GM10248 (cell line): ENCODE measurements around the gene SLC1A4.

Source experiments
- CTCF ChIA-PET: fragments of 300-600 bp; sonication (Branson Sonifier 250); formaldehyde crosslinking; extraction: SDS; loops from one replicate; lab custom pipeline; 2021; ENCODE audit warnings: antibody characterized with exemption; lab: Yijun Ruan, JAX
- POLR2A ChIA-PET: fragments of 350-650 bp; sonication (Branson Sonifier 250); formaldehyde crosslinking; extraction: SDS; loops from one replicate; lab custom pipeline; 2020; ENCODE audit warnings: antibody characterized with exemption; lab: Yijun Ruan, JAX
- DNase-seq: peaks from one replicate; pipeline ENCODE4 v3.0.0; 2012; ENCODE audit errors: extremely low spot score
- CTCF ChIP-seq: IDR thresholded peaks from 2 replicates; pipeline ENCODE4 v1.5.1; 2012; ENCODE audit warnings: mild to moderate bottlenecking, low read depth; ENCODE audit errors: extremely low read depth, missing control alignments, control extremely low read depth

Gene SLC1A4

DNA sequence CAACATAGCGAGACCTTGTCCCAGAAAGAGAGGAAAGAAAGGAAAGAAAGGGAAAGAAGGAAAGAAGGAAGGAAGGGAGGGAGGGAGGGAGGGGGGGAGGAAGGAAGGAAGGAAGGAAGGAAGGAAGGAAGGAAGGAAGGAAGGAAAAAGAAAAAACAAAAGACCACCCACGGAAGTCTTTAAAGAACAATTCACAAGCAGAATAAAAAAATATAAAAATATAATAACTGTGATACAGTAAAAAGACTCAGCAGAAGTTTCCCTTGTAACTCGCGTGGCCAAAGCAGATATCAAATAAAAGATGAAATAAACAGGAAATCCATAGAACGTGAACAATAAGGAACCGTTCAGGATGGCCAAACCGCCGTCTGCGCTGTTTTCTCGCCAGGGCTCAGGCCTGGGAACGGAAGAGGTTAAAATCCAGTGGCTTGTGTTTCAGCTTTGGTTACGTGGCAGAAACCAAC, 1.2 kb upstream of the SLC1A4 start:
- CTCF ChIA-PET = interaction anchor here (0.8 to 8.5 kb wide), 10 partner anchors 9 to 120 kb away, joined by 3 to 92 read pairs (median 4); no protein-coding TSS in a partner anchor
- no peak for DNase-seq
- POLR2A ChIA-PET = interaction anchor here (0.5 to 3.1 kb wide), 12 partner anchors 8 to 280 kb away, joined by 3 to 28 read pairs (median 4); partner anchors contain the start of gene CEP68
- no peak for TF ChIP-seq CTCF

GRCh38 chr2:64988420-64989125, 626 bp upstream of the SLC1A4 start:
- DNase-seq = peak; percentile 65
- ChIA-PET CTCF (interaction anchor here (0.7 to 8.5 kb wide), 13 partner anchors 8 to 121 kb away, joined by 3 to 92 read pairs (median 4); no protein-coding TSS in a partner anchor), POLR2A (interaction anchor here (0.5 to 3.1 kb wide), 15 partner anchors 8 to 279 kb away, joined by 3 to 28 read pairs (median 4); partner anchors contain the start of gene CEP68)
- TF ChIP-seq CTCF = peak; percentile 27

GRCh38 chr2:64989982-64990614, 899 bp downstream of the SLC1A4 start:
- ChIA-PET CTCF (interaction anchor here (2.8 to 8.5 kb wide), 2 partner anchors 9 to 70 kb away, joined by 8 to 92 read pairs; no protein-coding TSS in a partner anchor), POLR2A (interaction anchor here (1.1 to 2.3 kb wide), 3 partner anchors 51 to 58 kb away, joined by 4 to 8 read pairs (median 6); no protein-coding TSS in a partner anchor)
- no peak for TF ChIP-seq CTCF
- DNase-seq = peak; percentile 28

GRCh38 chr2:64990876-64991275, 1.7 kb downstream of the SLC1A4 start:
- TF ChIP-seq CTCF = no peak
- ChIA-PET POLR2A (interaction anchor here (0.6 to 2.3 kb wide), 6 partner anchors 10 to 341 kb away, joined by 3 to 8 read pairs (median 6); partner anchors contain the start of gene CEP68), CTCF (interaction anchor here (2.8 to 8.5 kb wide), 2 partner anchors 10 to 70 kb away, joined by 8 to 92 read pairs; no protein-coding TSS in a partner anchor)
- DNase-seq = no peak

DNA sequence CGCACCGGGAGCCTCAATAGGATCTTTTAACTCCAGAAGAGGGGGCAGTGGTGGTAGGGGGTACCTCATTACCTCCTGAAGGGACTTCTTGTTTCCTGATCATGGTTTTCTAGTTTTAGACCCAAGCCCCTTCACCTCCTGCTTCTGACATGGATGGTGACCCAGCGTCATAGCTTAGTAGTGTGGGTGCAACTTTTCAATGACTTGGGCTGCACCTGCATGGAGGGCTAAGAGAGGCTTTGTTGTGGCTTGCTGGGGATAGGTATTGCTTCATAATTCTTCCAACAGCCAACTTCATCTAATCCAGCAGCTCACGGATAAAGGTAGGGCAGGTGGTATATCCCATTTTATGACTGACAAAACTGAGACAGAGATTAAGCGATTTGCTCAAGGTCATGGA, 3.0 kb downstream of the SLC1A4 start:
- no peak for DNase-seq
- no peak for TF ChIP-seq CTCF
- CTCF ChIA-PET = interaction anchor here (1.1 to 8.5 kb wide), 5 partner anchors 19 to 78 kb away, joined by 3 to 92 read pairs (median 4); no protein-coding TSS in a partner anchor
- POLR2A ChIA-PET = interaction anchor here (1.0 to 1.3 kb wide), 2 partner anchors 51 to 64 kb away, joined by 3 read pairs; partner anchors contain the start of gene CEP68

- DNase-seq = no peak
- POLR2A ChIA-PET = interaction anchor here (0.9 kb wide), 1 partner anchor 78 kb away, joined by 3 read pairs; no protein-coding TSS in a partner anchor
- TF ChIP-seq CTCF = no peak
- CTCF ChIA-PET = interaction anchor here (0.7 to 8.5 kb wide), 11 partner anchors 10 to 134 kb away, joined by 3 to 92 read pairs (median 4); no protein-coding TSS in a partner anchor
Observed at GRCh38 chr2:64992990-64993389, 3.8 kb downstream of the SLC1A4 start.
